Hepatocyte (in vitro differentiated cells): ENCODE results near the gene NFXL1. TPM values are rescaled to one million over a fixed set of nuclear protein-coding genes. Genes with fewer than 3 reads are reported as not detected.

Experiments
- DNase-seq: peaks from one replicate; pipeline ENCODE4 v3.0.0-alpha.2; 2016; ENCODE audit warnings: low spot score
- H2AFZ ChIP-seq: fragments of 200-600 bp; sonication (generic); 2 replicates; pipeline ENCODE4 v1.6.0; 2016; ENCODE audit warnings: antibody characterized with exemption, mild to moderate bottlenecking
- H3K27ac ChIP-seq: fragments of 200-600 bp; sonication (generic); 2 replicates; pipeline ENCODE4 v1.5.1; 2016; ENCODE audit warnings: mild to moderate bottlenecking
- H3K27me3 ChIP-seq: fragments of 200-600 bp; sonication (generic); 2 replicates; pipeline ENCODE4 v1.6.1; 2016
- H3K36me3 ChIP-seq: fragments of 200-600 bp; sonication (generic); replicated peaks from 2 replicates; pipeline ENCODE4 v1.5.1; 2016; ENCODE audit warnings: low read depth; ENCODE audit not compliant: insufficient read depth
- H3K4me1 ChIP-seq: fragments of 200-600 bp; sonication (generic); 2 replicates; pipeline ENCODE4 v1.5.1; 2016; ENCODE audit warnings: mild to moderate bottlenecking, moderate library complexity; ENCODE audit not compliant: insufficient read depth
- H3K4me2 ChIP-seq: fragments of 200-600 bp; sonication (generic); 2 replicates; pipeline ENCODE4 v1.6.0; 2016
- H3K4me3 ChIP-seq: fragments of 200-600 bp; sonication (generic); 2 replicates; pipeline ENCODE4 v1.5.1; 2016; ENCODE audit warnings: mild to moderate bottlenecking
- H3K79me2 ChIP-seq: fragments of 200-600 bp; sonication (generic); 2 replicates; pipeline ENCODE4 v1.6.0; 2017; ENCODE audit warnings: mild to moderate bottlenecking
- H3K9me2 ChIP-seq: fragments of 200-600 bp; sonication (generic); replicated peaks from 2 replicates; pipeline ENCODE4 v1.6.0; 2017; ENCODE audit warnings: mild to moderate bottlenecking; ENCODE audit not compliant: insufficient read depth
- H3K9me3 ChIP-seq: fragments of 200-600 bp; sonication (generic); 2 replicates; pipeline ENCODE4 v1.5.1; 2016; ENCODE audit warnings: low read depth, mild to moderate bottlenecking
- H4K20me1 ChIP-seq: fragments of 200-600 bp; sonication (generic); 2 replicates; pipeline ENCODE4 v1.6.0; 2016; ENCODE audit warnings: mild to moderate bottlenecking; ENCODE audit not compliant: insufficient read depth, poor library complexity, severe bottlenecking
- EZH2 ChIP-seq: fragments of 200-600 bp; sonication (generic); IDR thresholded peaks from 2 replicates; pipeline ENCODE4 v1.6.1; 2016; ENCODE audit warnings: antibody characterized with exemption, mild to moderate bottlenecking, borderline replicate concordance
- EZH2phosphoT487 ChIP-seq: fragments of 200-600 bp; sonication (generic); IDR thresholded peaks from one replicate; pipeline ENCODE4 v1.6.1; 2018; ENCODE audit warnings: antibody characterized with exemption, mild to moderate bottlenecking, low read depth, moderate library complexity; ENCODE audit not compliant: unreplicated experiment, severe bottlenecking
- WGBS: methylation state at CpG from one replicate; pipeline ENCODE4 v1.1.6; 2016; ENCODE audit warnings: low lambda C conversion rate; ENCODE audit errors: missing lambda C conversion rate; 5-methylcytosine and 5-hydroxymethylcytosine counted together
- polyA plus RNA-seq: library from polyadenylated mRNA; unstranded; fragments of >200 nt; fragmentation: Nextera tagmentation; extraction: Ambion mirVana; gene quantifications from 2 replicates; pipeline ENCODE4 v1.2.1, GENCODE V29; 2016
- total RNA-seq: library from RNA; depleted of rRNA; stranded (reverse); fragments of >200 nt; gene quantifications from 2 replicates; pipeline ENCODE4 v1.2.3, GENCODE V29; 2014
- TF ChIP-seq, protein P1 (sequence below): fragments of 200-600 bp; sonication (generic); IDR thresholded peaks from 2 replicates; pipeline ENCODE4 v1.5.1; 2016; ENCODE audit warnings: antibody characterized with exemption, mild to moderate bottlenecking; ENCODE audit not compliant: poor library complexity

NFXL1 gene
- total and polyA plus RNA-seq, 2 experiments from 2014 or later: 9.8 TPM

DNA sequence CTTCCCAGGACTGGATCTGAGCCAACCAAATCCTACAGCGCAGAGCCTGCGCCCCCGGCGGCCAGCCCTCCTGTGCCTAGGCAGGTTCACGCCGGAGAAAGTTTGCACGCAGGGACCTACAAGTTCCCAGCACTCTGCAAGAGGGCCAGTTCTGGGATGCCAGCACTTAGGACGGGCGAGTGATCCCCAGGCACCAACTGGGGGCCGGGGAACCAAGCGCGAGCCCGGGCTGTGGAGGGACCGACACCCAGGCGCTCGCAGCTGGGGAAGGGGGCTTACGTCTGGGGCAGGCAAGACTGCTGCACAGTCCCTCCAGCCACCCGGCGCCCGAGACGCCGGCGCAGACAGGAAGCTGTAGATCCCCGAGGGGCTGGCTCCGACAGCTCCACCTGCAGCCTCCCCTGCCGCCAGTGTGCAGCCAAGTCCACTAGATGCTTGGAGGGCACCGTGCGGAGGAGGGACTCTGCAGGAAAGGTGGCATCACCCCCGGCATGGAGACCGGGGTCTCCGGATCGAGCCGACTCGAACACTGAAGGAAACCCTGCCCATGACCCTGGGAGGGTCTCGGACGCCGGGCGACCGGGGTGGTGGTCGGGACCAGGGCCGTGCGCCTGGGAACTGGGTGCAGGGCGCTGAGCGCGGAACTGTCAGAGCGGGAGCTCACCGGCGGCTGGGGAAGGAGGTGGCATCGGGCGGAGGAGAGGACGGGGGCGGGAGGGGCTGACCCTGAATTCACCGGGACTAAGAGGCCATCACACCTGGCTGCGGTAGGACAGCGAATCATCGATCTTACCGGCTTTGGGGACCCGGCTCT is 77.1 kb downstream of the NFXL1 start:
- Histone ChIP-seq H3K27ac (no peak overlapping the region), H4K20me1 (no peaks in the 10 kb centered on the region), H3K9me2 (no peaks in the 10 kb centered on the region), H3K4me3 (peak overlapping the region; percentile 71), H2AFZ (peak overlapping the region; percentile 50), H3K36me3 (no peaks in the 10 kb centered on the region), H3K9me3 (peaks cover 8% of the 10 kb centered on the region), H3K27me3 (no peaks in the 10 kb centered on the region), H3K4me1 (peaks cover 13% of the 10 kb centered on the region), H3K4me2 (peak overlapping the region; percentile 99), H3K79me2 (no peaks in the 10 kb centered on the region)
- peak; percentile 75 for DNase-seq
- WGBS: 1% methylated on average over 46 of the region's 58 CpGs
- no peak for TF ChIP-seq EZH2phosphoT487
- TF ChIP-seq, protein P1, sequence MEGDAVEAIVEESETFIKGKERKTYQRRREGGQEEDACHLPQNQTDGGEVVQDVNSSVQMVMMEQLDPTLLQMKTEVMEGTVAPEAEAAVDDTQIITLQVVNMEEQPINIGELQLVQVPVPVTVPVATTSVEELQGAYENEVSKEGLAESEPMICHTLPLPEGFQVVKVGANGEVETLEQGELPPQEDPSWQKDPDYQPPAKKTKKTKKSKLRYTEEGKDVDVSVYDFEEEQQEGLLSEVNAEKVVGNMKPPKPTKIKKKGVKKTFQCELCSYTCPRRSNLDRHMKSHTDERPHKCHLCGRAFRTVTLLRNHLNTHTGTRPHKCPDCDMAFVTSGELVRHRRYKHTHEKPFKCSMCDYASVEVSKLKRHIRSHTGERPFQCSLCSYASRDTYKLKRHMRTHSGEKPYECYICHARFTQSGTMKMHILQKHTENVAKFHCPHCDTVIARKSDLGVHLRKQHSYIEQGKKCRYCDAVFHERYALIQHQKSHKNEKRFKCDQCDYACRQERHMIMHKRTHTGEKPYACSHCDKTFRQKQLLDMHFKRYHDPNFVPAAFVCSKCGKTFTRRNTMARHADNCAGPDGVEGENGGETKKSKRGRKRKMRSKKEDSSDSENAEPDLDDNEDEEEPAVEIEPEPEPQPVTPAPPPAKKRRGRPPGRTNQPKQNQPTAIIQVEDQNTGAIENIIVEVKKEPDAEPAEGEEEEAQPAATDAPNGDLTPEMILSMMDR: no peak
- no peak for TF ChIP-seq EZH2

DNA sequence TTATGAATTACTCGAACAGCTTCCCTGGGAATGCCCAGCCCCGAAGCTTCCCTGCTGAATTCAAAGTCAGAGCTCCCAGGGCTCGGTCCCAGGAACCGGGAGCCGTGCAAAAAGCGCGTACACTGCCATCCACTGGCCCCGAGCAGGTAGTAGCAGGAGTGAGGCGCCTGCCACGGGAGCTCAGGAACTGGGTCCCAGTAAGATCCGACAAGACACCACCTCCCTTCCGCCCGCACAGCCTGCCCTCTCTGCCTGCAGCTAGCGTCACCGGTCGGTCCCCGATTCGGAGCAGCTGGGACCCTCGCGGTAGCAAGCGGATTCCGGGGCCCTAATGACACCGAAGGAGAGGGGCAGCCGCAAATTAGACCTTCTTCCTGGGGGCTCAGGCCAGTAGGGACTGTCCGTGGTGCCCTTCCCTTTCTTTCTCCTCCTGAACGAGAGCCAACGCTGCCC is 77.7 kb downstream of the NFXL1 start:
- peaks cover 13% of the 10 kb centered on the region for H3K4me1 ChIP-seq
- peak overlapping the region; percentile 50 for H2AFZ ChIP-seq

DNA sequence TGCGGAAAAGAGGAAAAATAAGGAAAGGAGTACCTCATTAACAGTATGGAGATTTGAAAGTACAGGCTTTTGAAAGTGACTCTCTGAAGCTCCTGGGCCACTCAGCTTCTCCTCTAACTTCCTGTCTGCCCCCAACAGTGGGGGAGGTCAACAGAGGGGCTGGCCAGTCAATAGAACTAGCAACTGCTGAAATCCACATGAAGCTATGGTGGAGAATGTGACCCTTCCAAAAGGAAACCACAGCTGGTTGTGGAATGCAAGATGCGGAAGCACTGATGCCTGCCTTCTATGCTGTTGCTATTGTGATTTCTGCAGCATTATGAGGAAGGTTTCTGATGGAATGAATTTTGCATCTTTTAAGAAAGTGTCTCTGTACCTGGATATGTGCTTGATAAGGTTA is 78.9 kb downstream of the NFXL1 start:
- Histone ChIP-seq H3K9me3 (peaks cover 8% of the 10 kb centered on the region), H3K4me3 (no peak overlapping the region), H3K27me3 (no peaks in the 10 kb centered on the region), H3K4me1 (peaks cover 13% of the 10 kb centered on the region), H3K9me2 (no peaks in the 10 kb centered on the region), H4K20me1 (no peaks in the 10 kb centered on the region), H3K79me2 (no peaks in the 10 kb centered on the region), H2AFZ (no peak overlapping the region), H3K27ac (no peak overlapping the region), H3K4me2 (peak overlapping the region; percentile 99), H3K36me3 (no peaks in the 10 kb centered on the region)
- 89% methylated on average over 2 of the region's 2 CpGs for WGBS
- DNase-seq: no peak
- TF ChIP-seq EZH2phosphoT487: no peak
- TF ChIP-seq, protein P1: no peak
- TF ChIP-seq EZH2: no peak

More for the DNA sequence above, 77.7 kb downstream of the NFXL1 start:
- no peaks in the 10 kb centered on the region for H3K9me2 ChIP-seq
- no peak overlapping the region for H3K27ac ChIP-seq
- no peaks in the 10 kb centered on the region for H3K79me2 ChIP-seq
- peak; percentile 91 for DNase-seq
- H3K27me3 ChIP-seq: no peaks in the 10 kb centered on the region
- under 1% methylated on average over 27 of the region's 27 CpGs for WGBS
- peaks cover 8% of the 10 kb centered on the region for H3K9me3 ChIP-seq
- H3K4me3 ChIP-seq: peak overlapping the region; percentile 71
- TF ChIP-seq EZH2phosphoT487 (no peak), EZH2 (no peak)
- TF ChIP-seq, protein P1: peak; percentile 80
- no peaks in the 10 kb centered on the region for H3K36me3 ChIP-seq
- H4K20me1 ChIP-seq: no peaks in the 10 kb centered on the region
- H3K4me2 ChIP-seq: peak overlapping the region; percentile 99
